ENCODE data around the gene CHRNA3.
"Not testable (repeated sequence)": the region's sequence is repeated elsewhere in the genome, so short reads cannot be mapped to it uniquely, and the experiment has no call there.

Gene CHRNA3

GRCh38 chr15:78616506-78616905 is 4.3 kb downstream of the CHRNA3 start:
- no peak for DNase-seq

GRCh38 chr15:78615151-78615589 is 5.6 kb downstream of the CHRNA3 start:
- DNase-seq = no peak

- DNase-seq = no peak
These were observed 6.8 kb downstream of the CHRNA3 start for GRCh38 chr15:78614021-78614420.

- DNase-seq = not testable (repeated sequence)
These were observed 11.2 kb downstream of the CHRNA3 start for GRCh38 chr15:78609551-78609950.

GRCh38 chr15:78605680-78606079 is 15.1 kb downstream of the CHRNA3 start:
- no peak for DNase-seq

GRCh38 chr15:78605201-78605600 is 15.6 kb downstream of the CHRNA3 start:
- DNase-seq = no peak

GRCh38 chr15:78604420-78604819 is 16.4 kb downstream of the CHRNA3 start:
- no peak for DNase-seq

- no peak for DNase-seq
These were observed 17.3 kb downstream of the CHRNA3 start for GRCh38 chr15:78603467-78603866.

- DNase-seq = no peak
These were observed 21.6 kb downstream of the CHRNA3 start for GRCh38 chr15:78599189-78599588.

GRCh38 chr15:78598348-78598747 is 22.4 kb downstream of the CHRNA3 start:
- DNase-seq = no peak

GRCh38 chr15:78597583-78597982 is 23.2 kb downstream of the CHRNA3 start:
- DNase-seq = no peak

- DNase-seq = no peak
These were observed 45.9 kb downstream of the CHRNA3 start for GRCh38 chr15:78574944-78575343.

- no peak for DNase-seq
These were observed 47.4 kb downstream of the CHRNA3 start for GRCh38 chr15:78573416-78573815.

GRCh38 chr15:78571382-78571781 is 49.4 kb downstream of the CHRNA3 start:
- DNase-seq = no peak

GRCh38 chr15:78570710-78571109 is 50.1 kb downstream of the CHRNA3 start:
- no peak for DNase-seq

- DNase-seq = no peak
These were observed 53.3 kb downstream of the CHRNA3 start for GRCh38 chr15:78567531-78567930.

- DNase-seq = no peak
These were observed 54.6 kb downstream of the CHRNA3 start for GRCh38 chr15:78565951-78566774.

- peak; percentile 69 for DNase-seq
These were observed 55.5 kb downstream of the CHRNA3 start, which contains the start of gene CHRNA5 for GRCh38 chr15:78565097-78565950. Gene CHRNA5, plus strand, starts transcription at chr15:78565520. Its CDS starts 200 bp downstream, at chr15:78565720.

GRCh38 chr15:78564743-78565096 is 56.1 kb downstream of the CHRNA3 start:
- DNase-seq = no peak

GRCh38 chr15:78563092-78563491 is 57.7 kb downstream of the CHRNA3 start:
- DNase-seq = no peak

- DNase-seq = no peak
These were observed 59.3 kb downstream of the CHRNA3 start for GRCh38 chr15:78561490-78561889.

GRCh38 chr15:78560201-78560600 is 60.6 kb downstream of the CHRNA3 start:
- not testable (repeated sequence) for DNase-seq

- no peak for DNase-seq
These were observed 68.2 kb downstream of the CHRNA3 start for GRCh38 chr15:78552597-78552996.

- no peak for DNase-seq
These were observed 68.9 kb downstream of the CHRNA3 start for GRCh38 chr15:78551902-78552301.
